ENCODE results near the gene MTFP1. TPM values are rescaled to one million over a fixed set of nuclear protein-coding genes. Genes with fewer than 3 reads are reported as not detected.

MTFP1 gene
- total RNA-seq, 2 donors from 2014 or later, result 50.6 to 61.1 TPM

GRCh38 chr22:30408388-30409102 is 17.0 kb upstream of the MTFP1 start:
- Mint-ChIP-seq H3K27ac (no peak overlapping the region), H3K36me3 (ENCODE audit: insufficient read depth in 2 of 2) (peaks cover 8 to 19% of the 10 kb centered on the region in 2 donors), H3K9me3 (no peaks in the 10 kb centered on the region), H3K4me1 (ENCODE audit: low read depth) (peaks cover 26% of the 10 kb centered on the region), H3K27me3 (ENCODE audit: low read depth) (no peaks in the 10 kb centered on the region), H3K4me3 (no peak overlapping the region)
- ATAC-seq (replicated peaks in 1 of 2), result peak; percentile 39 to 53
- no peak for DNase-seq

- ATAC-seq (replicated peaks in 1 of 2) (no peak), DNase-seq (no peak)
- no peak overlapping the region for H3K4me3 Mint-ChIP-seq
- no peaks in the 10 kb centered on the region for H3K9me3 Mint-ChIP-seq
- H3K27ac Mint-ChIP-seq, result no peak overlapping the region
- H3K36me3 Mint-ChIP-seq (ENCODE audit: insufficient read depth in 2 of 2), result peaks cover 8 to 25% of the 10 kb centered on the region in 2 donors
- no peaks in the 10 kb centered on the region for H3K27me3 Mint-ChIP-seq (ENCODE audit: low read depth)
- peaks cover 43% of the 10 kb centered on the region for H3K4me1 Mint-ChIP-seq (ENCODE audit: low read depth)
Observed at GRCh38 chr22:30411780-30412179, 13.8 kb upstream of the MTFP1 start.

GRCh38 chr22:30413001-30413400 is 12.6 kb upstream of the MTFP1 start:
- Mint-ChIP-seq H3K36me3 (ENCODE audit: insufficient read depth in 2 of 2) (peaks cover 8 to 26% of the 10 kb centered on the region in 2 donors), H3K4me1 (ENCODE audit: low read depth) (peaks cover 43% of the 10 kb centered on the region), H3K27ac (peak overlapping the region; percentile 3), H3K4me3 (peak overlapping the region in 1 of 2 donors; percentile 23), H3K27me3 (ENCODE audit: low read depth) (no peaks in the 10 kb centered on the region), H3K9me3 (no peaks in the 10 kb centered on the region)
- DNase-seq (no peak), ATAC-seq (replicated peaks in 1 of 2) (no peak)

- H3K27ac Mint-ChIP-seq, result peak overlapping the region; percentile 84
- H3K9me3 Mint-ChIP-seq, result no peaks in the 10 kb centered on the region
- no peak for DNase-seq
- no peaks in the 10 kb centered on the region for H3K27me3 Mint-ChIP-seq (ENCODE audit: low read depth)
- H3K36me3 Mint-ChIP-seq (ENCODE audit: insufficient read depth in 2 of 2), result peaks cover 9 to 29% of the 10 kb centered on the region in 2 donors
- H3K4me1 Mint-ChIP-seq (ENCODE audit: low read depth), result peaks cover 43% of the 10 kb centered on the region
- H3K4me3 Mint-ChIP-seq, result peak overlapping the region; percentile 4 to 24
- ATAC-seq (replicated peaks in 1 of 2), result peak; percentile 56 to 60
Observed at GRCh38 chr22:30413745-30414524, 11.6 kb upstream of the MTFP1 start.

- H3K27ac Mint-ChIP-seq, result peak overlapping the region; percentile 84
- ATAC-seq (replicated peaks in 1 of 2) (peak; percentile 30 to 31), DNase-seq (no peak)
- peak overlapping the region in 1 of 2 donors; percentile 24 for H3K4me3 Mint-ChIP-seq
- H3K4me1 Mint-ChIP-seq (ENCODE audit: low read depth), result peaks cover 43% of the 10 kb centered on the region
- H3K27me3 Mint-ChIP-seq (ENCODE audit: low read depth), result no peaks in the 10 kb centered on the region
- no peaks in the 10 kb centered on the region for H3K9me3 Mint-ChIP-seq
- peaks cover 9 to 34% of the 10 kb centered on the region in 2 donors for H3K36me3 Mint-ChIP-seq (ENCODE audit: insufficient read depth in 2 of 2)
Observed at GRCh38 chr22:30414525-30415047, 11.0 kb upstream of the MTFP1 start.

- H3K9me3 Mint-ChIP-seq, result no peaks in the 10 kb centered on the region
- H3K27me3 Mint-ChIP-seq (ENCODE audit: low read depth), result no peaks in the 10 kb centered on the region
- H3K27ac Mint-ChIP-seq, result no peak overlapping the region
- DNase-seq, result no peak
- peaks cover 9 to 32% of the 10 kb centered on the region in 2 donors for H3K36me3 Mint-ChIP-seq (ENCODE audit: insufficient read depth in 2 of 2)
- peaks cover 54% of the 10 kb centered on the region for H3K4me1 Mint-ChIP-seq (ENCODE audit: low read depth)
- ATAC-seq (replicated peaks in 1 of 2), result no peak
- H3K4me3 Mint-ChIP-seq, result no peak overlapping the region
Observed at GRCh38 chr22:30416403-30416802, 9.2 kb upstream of the MTFP1 start.

GRCh38 chr22:30416837-30417236 is 8.7 kb upstream of the MTFP1 start:
- ATAC-seq (replicated peaks in 1 of 2), result no peak
- Mint-ChIP-seq H3K4me1 (ENCODE audit: low read depth) (peaks cover 55% of the 10 kb centered on the region), H3K4me3 (no peak overlapping the region), H3K27me3 (ENCODE audit: low read depth) (no peaks in the 10 kb centered on the region), H3K36me3 (ENCODE audit: insufficient read depth in 2 of 2) (peaks cover 7 to 30% of the 10 kb centered on the region in 2 donors), H3K9me3 (no peaks in the 10 kb centered on the region), H3K27ac (no peak overlapping the region)
- no peak for DNase-seq

- peaks cover 3 to 26% of the 10 kb centered on the region in 2 donors for H3K36me3 Mint-ChIP-seq (ENCODE audit: insufficient read depth in 2 of 2)
Observed at GRCh38 chr22:30420347-30421125, 5.0 kb upstream of the MTFP1 start.

GRCh38 chr22:30421695-30422480 is 3.7 kb upstream of the MTFP1 start:
- no peaks in the 10 kb centered on the region for H3K9me3 Mint-ChIP-seq
- DNase-seq (no peak), ATAC-seq (replicated peaks in 1 of 2) (no peak)
- H3K4me3 Mint-ChIP-seq, result peak overlapping the region; percentile 86 to 97
- H3K36me3 Mint-ChIP-seq (ENCODE audit: insufficient read depth in 2 of 2), result peaks cover 3 to 18% of the 10 kb centered on the region in 2 donors
- H3K27me3 Mint-ChIP-seq (ENCODE audit: low read depth), result no peaks in the 10 kb centered on the region
- peak overlapping the region; percentile 80 for H3K27ac Mint-ChIP-seq
- H3K4me1 Mint-ChIP-seq (ENCODE audit: low read depth), result peaks cover 54% of the 10 kb centered on the region

More at GRCh38 chr22:30420347-30421125, 5.0 kb upstream of the MTFP1 start:
- ATAC-seq (replicated peaks in 1 of 2) (no peak), DNase-seq (peak in 1 of 2 donors; percentile 14)
- H3K4me3 Mint-ChIP-seq, result peak overlapping the region; percentile 81 to 97
- H3K27ac Mint-ChIP-seq, result peak overlapping the region; percentile 80
- no peaks in the 10 kb centered on the region for H3K9me3 Mint-ChIP-seq
- H3K4me1 Mint-ChIP-seq (ENCODE audit: low read depth), result peaks cover 43% of the 10 kb centered on the region
- H3K27me3 Mint-ChIP-seq (ENCODE audit: low read depth), result no peaks in the 10 kb centered on the region

- Mint-ChIP-seq H3K27ac (peak overlapping the region; percentile 80), H3K36me3 (ENCODE audit: insufficient read depth in 2 of 2) (peaks cover 3 to 18% of the 10 kb centered on the region in 2 donors), H3K4me3 (peak overlapping the region; percentile 86 to 97), H3K9me3 (no peaks in the 10 kb centered on the region), H3K4me1 (ENCODE audit: low read depth) (peaks cover 60% of the 10 kb centered on the region), H3K27me3 (ENCODE audit: low read depth) (no peaks in the 10 kb centered on the region)
- DNase-seq (peak; percentile 44 to 45), ATAC-seq (replicated peaks in 1 of 2) (peak in 1 of 2 donors; percentile 13)
Observed at GRCh38 chr22:30422481-30423300, 2.9 kb upstream of the MTFP1 start.

GRCh38 chr22:30423301-30423958 is 2.1 kb upstream of the MTFP1 start:
- Mint-ChIP-seq H3K36me3 (ENCODE audit: insufficient read depth in 2 of 2) (peaks cover 2 to 16% of the 10 kb centered on the region in 2 donors), H3K4me1 (ENCODE audit: low read depth) (peaks cover 60% of the 10 kb centered on the region), H3K4me3 (peak overlapping the region; percentile 86 to 97), H3K27me3 (ENCODE audit: low read depth) (no peaks in the 10 kb centered on the region), H3K9me3 (no peaks in the 10 kb centered on the region), H3K27ac (peak overlapping the region; percentile 95)
- ATAC-seq (replicated peaks in 1 of 2) (peak; percentile 31 to 44), DNase-seq (peak; percentile 74 to 78)

Data from activated T-cell treated with anti-CD3 and anti-CD28 coated beads, Interleukin-2, amount 50 U/mL, for 72 hours (primary cell).